GM23338 (cell line): ENCODE data around the gene DLX4. TPM values are rescaled to one million over a fixed set of nuclear protein-coding genes. Genes with fewer than 3 reads are reported as not detected.

Experiments
- ATAC-seq: fragments of 200-7000 bp; cut with Tn5 transposase; 3 replicates; pipeline ENCODE4 v1.9.1; 2020
- DNase-seq: peaks from one replicate; pipeline ENCODE4 v3.0.0-alpha.2; 2015; ENCODE audit warnings: low spot score
- H2AFZ ChIP-seq: fragments of 200-600 bp; sonication (generic); 2 replicates; pipeline ENCODE4 v1.8.0; 2016; ENCODE audit warnings: antibody characterized with exemption, mild to moderate bottlenecking, moderate library complexity
- H3F3A ChIP-seq: fragments of 200-600 bp; sonication (generic); replicated peaks from 2 replicates; pipeline ENCODE4 v1.8.0; 2017; ENCODE audit warnings: antibody characterized with exemption, mixed run types, low read depth
- H3K27ac ChIP-seq: fragments of 200-600 bp; sonication (generic); 2 replicates; pipeline ENCODE4 v1.6.1; 2016; ENCODE audit warnings: low read depth
- H3K27me3 ChIP-seq: fragments of 200-600 bp; sonication (generic); 2 replicates; pipeline ENCODE4 v1.8.0; 2016; ENCODE audit warnings: mild to moderate bottlenecking, mixed run types, moderate library complexity; ENCODE audit not compliant: insufficient read depth
- H3K36me3 ChIP-seq: fragments of 200-600 bp; sonication (generic); 2 replicates; pipeline ENCODE4 v1.8.0; 2016; ENCODE audit warnings: mild to moderate bottlenecking; ENCODE audit not compliant: insufficient read depth
- H3K4me1 ChIP-seq: fragments of 200-600 bp; sonication (generic); 2 replicates; pipeline ENCODE4 v1.8.0; 2016; ENCODE audit warnings: mild to moderate bottlenecking, moderate library complexity; ENCODE audit not compliant: insufficient read depth
- H3K4me2 ChIP-seq: fragments of 200-600 bp; sonication (generic); 2 replicates; pipeline ENCODE4 v1.7.1; 2017; ENCODE audit warnings: mixed run types
- H3K4me3 ChIP-seq: fragments of 200-600 bp; sonication (generic); 2 replicates; pipeline ENCODE4 v1.6.1; 2016; ENCODE audit warnings: mixed run types
- H3K79me2 ChIP-seq: fragments of 200-600 bp; sonication (generic); replicated peaks from 2 replicates; pipeline ENCODE4 v1.8.0; 2017; ENCODE audit warnings: mild to moderate bottlenecking; ENCODE audit not compliant: insufficient read depth
- H3K9me2 ChIP-seq: fragments of 200-600 bp; sonication (generic); 2 replicates; pipeline ENCODE4 v1.8.0; 2017; ENCODE audit not compliant: insufficient read depth
- H4K20me1 ChIP-seq: fragments of 200-600 bp; sonication (generic); replicated peaks from 2 replicates; pipeline ENCODE4 v1.8.0; 2017; ENCODE audit warnings: mild to moderate bottlenecking; ENCODE audit not compliant: insufficient read depth
- H3K27ac Mint-ChIP-seq: 2 replicates; pipeline ENCODE4 v1.8.0; 2020; ENCODE audit warnings: inconsistent platforms, mild to moderate bottlenecking, moderate library complexity, mixed read lengths
- H3K27me3 Mint-ChIP-seq: 3 replicates; pipeline ENCODE4 v1.8.0; 2022; ENCODE audit warnings: low read depth, mild to moderate bottlenecking, moderate library complexity, mixed read lengths, inconsistent platforms; ENCODE audit not compliant: insufficient read depth, poor library complexity
- H3K36me3 Mint-ChIP-seq: 3 replicates; pipeline ENCODE4 v1.8.0; 2021; ENCODE audit warnings: low read depth, mild to moderate bottlenecking, inconsistent platforms, moderate library complexity, mixed read lengths
- H3K4me1 Mint-ChIP-seq: 3 replicates; pipeline ENCODE4 v1.8.0; 2020; ENCODE audit warnings: mild to moderate bottlenecking, inconsistent platforms, mixed read lengths
- H3K4me3 Mint-ChIP-seq: 3 replicates; pipeline ENCODE4 v1.8.0; 2021; ENCODE audit warnings: moderate library complexity, mild to moderate bottlenecking, inconsistent platforms, mixed read lengths
- H3K9me3 Mint-ChIP-seq: 3 replicates; pipeline ENCODE4 v1.8.0; 2020; ENCODE audit warnings: moderate library complexity, mild to moderate bottlenecking, inconsistent platforms, mixed read lengths
- EZH2 ChIP-seq: fragments of 200-600 bp; sonication (generic); IDR thresholded peaks from one replicate; pipeline ENCODE4 v1.8.0; 2017; ENCODE audit warnings: antibody characterized with exemption, mild to moderate bottlenecking, low read depth; ENCODE audit not compliant: unreplicated experiment
- EZH2phosphoT487 ChIP-seq: fragments of 200-600 bp; sonication (generic); IDR thresholded peaks from one replicate; pipeline ENCODE4 v1.8.1; 2018; ENCODE audit warnings: antibody characterized with exemption; ENCODE audit not compliant: unreplicated experiment
- JUNB ChIP-seq: IDR thresholded peaks from one replicate; pipeline ENCODE4 v1.6.1; 2016; ENCODE audit warnings: antibody characterized with exemption; ENCODE audit not compliant: unreplicated experiment
- POLR2AphosphoS5 ChIP-seq: IDR thresholded peaks from 2 replicates; pipeline ENCODE4 v1.6.1; 2016; ENCODE audit warnings: antibody characterized with exemption, low read depth
- REST ChIP-seq: IDR thresholded peaks from one replicate; pipeline ENCODE4 v1.6.1; 2018; ENCODE audit warnings: antibody characterized with exemption; ENCODE audit not compliant: unreplicated experiment
- ZNF462 ChIP-seq: fragments of 250-450 bp; sonication (Bioruptor Pico); IDR thresholded peaks from 2 replicates; pipeline ENCODE4 v1.5.0; 2020; ENCODE audit warnings: mild to moderate bottlenecking, moderate library complexity
- polyA plus RNA-seq: library from polyadenylated mRNA; unstranded; fragments of >200 nt; fragmentation: Nextera tagmentation; extraction: Ambion mirVana; gene quantifications from 2 replicates; pipeline ENCODE4 v1.2.1, GENCODE V29; 2016
- total RNA-seq: library from RNA; depleted of rRNA; stranded (reverse); fragments of >200 nt; shearing (Covaris generic); gene quantifications from 2 replicates; pipeline ENCODE4 v1.2.3, GENCODE V29; 2014

Gene DLX4
- total and polyA plus RNA-seq, 2 experiments from 2014 or later = 0.10 to 0.79 TPM

GRCh38 chr17:49971848-49972485 is 3.0 kb downstream of the DLX4 start (continued):
- no peak for TF ChIP-seq ZNF462 (CRISPR knock-in tag)
- no peak for TF ChIP-seq POLR2AphosphoS5

GRCh38 chr17:49972486-49973270 is 3.7 kb downstream of the DLX4 start:
- peak overlapping the region; percentile 47 for H3K4me3 ChIP-seq
- H3K27ac Mint-ChIP-seq = no peak overlapping the region
- H3K27ac ChIP-seq = no peak overlapping the region
- TF ChIP-seq EZH2 = peak; percentile 97
- peak; percentile 20 for TF ChIP-seq EZH2phosphoT487
- no peak for TF ChIP-seq REST
- TF ChIP-seq JUNB = no peak
- no peaks in the 10 kb centered on the region; the same call in 2 of the 3 replicates for H3K36me3 Mint-ChIP-seq
- H3K27me3 Mint-ChIP-seq = peaks cover 97% of the 10 kb centered on the region
- peak overlapping the region; percentile 63; the same call in 1 of the 2 replicates for H2AFZ ChIP-seq
- peaks cover 40% of the 10 kb centered on the region for H3K4me1 ChIP-seq
- peaks cover 99% of the 10 kb centered on the region for H3K27me3 ChIP-seq
- peaks cover 3% of the 10 kb centered on the region; the same call in 1 of the 2 replicates for H3F3A ChIP-seq
- H4K20me1 ChIP-seq = peaks cover 16% of the 10 kb centered on the region
- H3K79me2 ChIP-seq = no peaks in the 10 kb centered on the region
- peak overlapping the region; percentile 75 for H3K4me2 ChIP-seq
- H3K9me2 ChIP-seq = no peaks in the 10 kb centered on the region
- H3K9me3 Mint-ChIP-seq = no peaks in the 10 kb centered on the region
- H3K36me3 ChIP-seq = no peaks in the 10 kb centered on the region
- DNase-seq (peak; percentile 67), ATAC-seq (peak; percentile 20)
- H3K4me1 Mint-ChIP-seq = peaks cover 51% of the 10 kb centered on the region
- peak overlapping the region; percentile 47 for H3K4me3 Mint-ChIP-seq
